GM19468 (cell line): ENCODE measurements around the gene ANKRD13C.
A peak's percentile ranks its signal among the peaks of the same experiment; 100 is the strongest.
"Not testable (repeated sequence)": the region's sequence is repeated elsewhere in the genome, so short reads cannot be mapped to it uniquely, and the experiment has no call there.

Source experiments
- ATAC-seq: cut with Tn5 transposase; IDR thresholded peaks from one replicate; pipeline ENCODE4 v1.9.1; 2021; ENCODE audit warnings: mild to moderate bottlenecking, moderate library complexity, moderate number of reproducible peaks; ENCODE audit not compliant: unreplicated experiment; ENCODE audit errors: extremely low read depth

ANKRD13C gene

DNA sequence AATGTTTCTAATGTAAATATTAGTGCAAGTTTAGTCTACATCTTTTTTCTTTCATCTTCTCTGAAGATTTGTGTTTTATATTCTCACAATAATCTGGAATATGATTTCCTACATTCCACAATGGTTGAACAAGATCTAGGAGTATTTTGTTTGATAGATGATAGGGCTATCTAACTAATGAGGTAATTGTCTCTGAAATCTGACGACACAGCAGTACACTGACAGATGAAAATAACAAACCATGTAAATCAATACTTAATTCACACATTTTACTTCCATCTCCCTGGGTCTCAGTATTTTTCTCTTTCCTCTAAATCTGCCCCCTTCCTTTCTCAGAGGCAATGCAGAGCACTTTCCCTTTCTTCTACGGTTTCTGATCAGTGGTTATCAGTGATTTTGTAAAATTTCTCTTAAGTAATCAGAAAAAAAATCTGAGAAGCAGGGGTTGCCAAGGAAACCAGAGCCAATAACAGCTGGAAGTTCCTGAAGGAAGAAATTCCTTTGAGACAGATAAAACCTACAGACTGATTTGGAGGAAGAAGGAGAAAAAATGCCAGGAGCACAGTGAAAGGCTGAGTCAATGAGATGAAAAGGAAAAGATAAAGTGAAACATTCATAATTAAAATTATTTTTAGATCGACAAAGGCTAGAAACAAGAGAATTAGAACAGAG is 7.3 kb upstream of the ANKRD13C start:
- no peak for ATAC-seq

DNA sequence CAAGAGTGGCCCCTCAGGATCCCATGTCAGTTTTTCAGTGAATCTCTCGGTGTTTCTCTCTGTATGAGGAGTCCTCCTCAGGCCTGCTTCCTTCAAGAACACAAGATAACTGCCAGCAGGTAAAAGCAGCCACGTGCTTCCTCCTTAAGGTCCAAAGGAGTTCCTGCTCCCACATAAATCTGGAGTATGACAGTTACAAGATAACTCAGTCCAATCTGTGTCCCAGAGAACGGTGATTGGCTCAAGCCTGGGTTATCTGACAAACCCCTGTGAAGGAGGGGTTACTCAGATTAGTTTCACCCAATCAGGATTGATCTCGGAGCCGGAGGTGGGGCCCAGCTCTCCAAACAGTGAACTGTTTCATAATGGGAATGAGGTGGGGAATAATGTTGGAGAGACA is 5.8 kb upstream of the ANKRD13C start:
- ATAC-seq = no peak

DNA sequence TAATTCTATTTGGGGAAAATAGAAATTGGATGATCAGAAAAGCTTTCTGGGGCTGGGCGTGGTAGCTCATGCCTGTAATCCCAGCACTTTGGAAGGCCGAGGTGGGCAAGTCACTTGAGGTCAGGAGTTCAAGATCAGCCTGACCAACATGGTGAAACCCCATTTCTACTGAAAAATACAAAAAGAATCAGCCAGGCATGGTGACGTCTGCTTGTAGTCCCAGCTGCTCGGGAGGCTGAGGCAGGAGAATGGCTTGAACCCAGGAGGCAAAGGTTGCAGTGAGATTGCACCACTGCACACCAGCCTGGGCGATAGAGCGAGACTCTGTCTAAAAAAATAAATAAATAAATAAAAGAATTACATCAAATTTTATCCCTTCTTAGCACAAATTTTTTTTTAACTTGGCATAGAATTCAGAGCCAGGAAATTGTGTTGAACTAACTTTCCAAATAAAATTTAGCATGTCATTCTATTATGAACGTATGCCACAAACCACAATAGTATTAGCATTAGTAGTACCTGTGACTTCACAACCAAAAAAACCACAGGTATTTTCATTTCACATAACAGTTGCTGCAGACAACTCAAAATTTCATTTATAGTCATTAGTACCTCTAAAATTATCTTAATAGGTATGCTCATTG is 4.5 kb upstream of the ANKRD13C start:
- peak; percentile 16 for ATAC-seq

DNA sequence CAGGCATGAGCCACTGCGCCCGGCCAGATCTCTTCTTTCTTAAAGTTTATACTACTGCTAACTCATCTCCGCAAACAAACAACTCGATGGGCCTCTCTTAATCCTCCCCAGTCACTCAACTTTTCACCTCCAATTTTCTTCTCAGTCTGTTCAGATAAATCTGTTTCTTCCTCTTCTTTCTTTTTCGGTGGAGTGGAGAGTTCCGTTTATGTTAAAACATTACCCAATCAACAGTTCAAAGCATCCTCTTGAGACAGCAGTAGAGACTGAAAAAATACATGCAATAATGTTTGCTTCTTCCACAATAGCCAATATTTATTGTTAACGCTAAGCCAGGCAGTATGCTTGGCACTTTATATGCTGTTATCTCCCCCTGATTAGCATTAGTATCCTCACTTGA is 1.4 kb upstream of the ANKRD13C start:
- no peak for ATAC-seq

DNA sequence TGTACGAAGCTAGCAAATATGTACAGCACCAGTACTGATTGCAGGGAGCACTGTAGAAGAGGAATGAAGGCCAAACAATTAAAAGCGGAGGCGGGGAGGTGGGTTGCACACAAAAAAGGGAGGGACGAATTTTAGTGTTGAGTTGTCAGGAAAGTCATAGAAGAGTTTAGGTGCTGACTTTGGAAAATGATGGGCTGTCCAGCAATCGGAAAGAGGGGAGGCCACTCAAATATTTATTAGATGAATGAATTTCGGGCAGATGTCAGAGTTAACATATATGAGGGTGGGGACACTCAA is 537 bp upstream of the ANKRD13C start:
- no peak for ATAC-seq

DNA sequence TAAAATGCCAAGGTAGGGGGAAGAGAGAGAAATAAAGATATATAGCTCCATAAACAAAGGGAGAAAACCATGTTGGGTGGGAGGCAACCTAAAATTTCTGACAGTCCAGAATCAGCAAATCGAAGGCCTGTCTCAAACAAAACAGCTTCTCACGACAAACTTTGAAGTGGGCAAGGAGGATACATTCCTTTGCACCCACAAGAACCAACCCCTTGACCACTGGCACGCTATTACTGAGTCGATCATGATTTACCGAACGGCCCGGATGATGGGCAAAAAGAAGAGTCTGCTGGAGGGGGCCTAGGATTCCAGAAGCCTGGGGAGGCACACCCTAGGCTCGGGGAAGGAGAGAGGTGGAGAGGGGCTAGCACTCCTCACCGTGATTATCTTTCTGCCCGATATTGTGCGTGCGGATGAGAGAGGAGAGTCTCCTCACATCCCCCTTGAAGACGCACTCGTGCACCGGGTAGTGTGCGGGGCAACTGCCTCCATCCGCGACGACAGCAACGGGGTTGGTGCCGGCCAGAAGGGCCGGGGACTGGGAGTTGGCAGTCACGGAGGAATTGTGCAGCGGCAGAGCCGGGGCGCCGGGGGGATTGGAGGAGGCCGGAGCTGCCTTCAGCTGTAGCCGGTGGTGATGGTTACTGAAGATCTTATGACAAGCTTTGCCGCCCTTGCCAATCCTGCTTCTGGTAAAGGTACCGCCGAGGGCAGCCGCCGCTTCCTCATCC is 756 bp downstream of the ANKRD13C start:
- no peak for ATAC-seq

DNA sequence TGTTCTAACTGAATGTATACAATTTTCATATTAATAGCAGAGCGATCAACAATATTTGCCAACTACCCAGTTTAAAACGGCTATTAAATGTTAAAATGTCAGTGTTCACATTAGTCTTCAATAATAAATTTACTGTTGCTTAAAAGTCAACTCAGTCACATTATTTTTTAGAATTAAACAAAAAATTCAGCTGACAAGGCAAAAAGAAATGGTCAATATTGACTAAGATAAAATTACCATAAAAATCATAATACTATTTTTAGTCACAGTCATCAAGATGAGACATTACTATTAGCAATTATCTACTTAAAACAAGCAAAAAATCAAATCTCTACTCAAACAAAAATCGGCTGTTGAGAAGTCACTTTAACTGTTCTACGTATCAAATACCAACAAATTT is 1.5 kb downstream of the ANKRD13C start:
- no peak for ATAC-seq

DNA sequence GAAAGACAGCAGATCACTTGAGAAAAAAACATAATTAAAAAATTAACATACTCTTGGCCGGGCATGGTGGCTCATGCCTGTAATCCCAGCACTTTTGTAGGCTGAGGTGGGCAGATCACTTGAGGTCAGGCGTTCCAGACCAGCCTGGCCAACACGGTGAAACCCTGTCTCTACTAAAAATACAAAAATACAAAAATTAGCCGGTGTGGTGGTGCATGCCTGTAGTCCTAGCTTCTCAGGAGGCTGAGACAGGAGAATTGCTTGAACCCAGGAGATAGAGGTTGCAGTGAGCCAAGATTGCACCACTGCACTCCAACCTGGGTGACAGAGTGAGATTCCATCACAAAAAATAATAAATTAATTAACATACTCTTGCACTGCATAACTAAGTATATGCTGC is 4.7 kb downstream of the ANKRD13C start:
- ATAC-seq = not testable (repeated sequence)

DNA sequence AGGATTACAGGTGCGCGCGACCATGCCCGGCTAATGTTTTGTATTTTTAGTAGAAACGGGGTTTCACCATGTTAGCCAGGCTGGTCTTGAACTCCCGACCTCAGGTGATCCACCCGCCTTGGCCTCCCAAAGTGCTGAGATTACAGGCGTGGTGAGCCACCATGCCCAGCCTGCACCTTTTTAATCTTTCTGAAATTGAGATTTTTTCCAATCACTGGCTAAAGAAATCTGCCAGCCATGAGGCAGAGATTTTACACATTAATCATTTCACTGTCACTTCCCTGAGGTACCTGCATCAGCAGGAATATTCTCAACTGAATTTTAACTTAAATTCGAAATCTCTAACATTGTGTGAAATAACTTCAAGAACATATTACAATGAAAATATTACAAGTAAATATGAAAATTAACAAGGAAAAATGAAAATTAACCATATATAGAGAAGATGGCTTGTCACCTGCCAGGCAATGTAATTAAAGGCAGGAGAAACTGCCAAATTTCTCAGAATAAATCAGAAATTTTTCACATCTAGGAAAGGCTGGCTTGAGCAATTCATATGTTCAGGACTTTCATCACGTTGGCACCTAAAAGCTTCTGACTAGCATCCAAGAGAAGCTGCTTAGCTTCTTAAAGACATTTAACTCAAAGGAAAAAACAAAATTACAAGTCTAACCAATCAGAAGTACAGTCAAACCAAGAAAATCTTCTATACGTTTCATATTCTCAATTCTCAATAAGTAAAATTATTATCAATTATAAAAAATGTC is 5.9 kb downstream of the ANKRD13C start:
- no peak for ATAC-seq

DNA sequence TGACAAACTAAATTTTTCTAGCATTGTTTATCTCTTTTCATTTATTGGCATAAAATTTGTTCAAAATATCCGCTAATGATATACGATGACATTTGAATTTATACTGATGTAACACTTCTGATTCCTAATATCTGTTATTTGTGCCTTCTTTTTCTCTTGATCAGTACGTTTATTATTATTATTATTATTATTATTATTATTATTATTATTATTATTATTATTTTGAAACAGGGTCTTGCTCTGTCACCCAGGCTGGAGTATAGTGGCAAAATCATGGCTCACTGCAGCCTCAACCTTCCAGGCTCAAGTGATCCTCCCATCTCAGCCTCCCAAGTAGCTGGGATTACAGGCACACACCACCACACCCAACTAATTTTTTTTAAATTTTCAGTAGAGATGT is 14.9 kb downstream of the ANKRD13C start:
- ATAC-seq = not testable (repeated sequence)

DNA sequence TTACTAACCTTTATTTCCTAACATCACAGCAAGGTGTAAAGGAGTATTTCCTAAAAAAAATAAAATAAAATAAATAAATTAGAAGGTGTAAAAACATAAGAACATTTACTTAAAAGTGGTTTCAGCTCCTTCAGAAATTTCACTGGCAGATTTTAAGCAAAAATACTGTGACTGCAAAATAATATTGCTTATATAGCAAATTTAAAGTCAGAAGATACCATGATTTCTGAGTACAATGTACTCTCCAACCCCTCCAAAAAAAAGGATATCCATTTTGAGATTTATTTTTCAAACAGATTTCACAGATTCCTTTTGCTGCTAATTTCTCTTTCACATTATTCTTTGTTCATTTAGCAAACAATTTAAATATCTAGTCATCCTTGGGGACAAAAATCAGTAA is 18.5 kb downstream of the ANKRD13C start:
- ATAC-seq = no peak

DNA sequence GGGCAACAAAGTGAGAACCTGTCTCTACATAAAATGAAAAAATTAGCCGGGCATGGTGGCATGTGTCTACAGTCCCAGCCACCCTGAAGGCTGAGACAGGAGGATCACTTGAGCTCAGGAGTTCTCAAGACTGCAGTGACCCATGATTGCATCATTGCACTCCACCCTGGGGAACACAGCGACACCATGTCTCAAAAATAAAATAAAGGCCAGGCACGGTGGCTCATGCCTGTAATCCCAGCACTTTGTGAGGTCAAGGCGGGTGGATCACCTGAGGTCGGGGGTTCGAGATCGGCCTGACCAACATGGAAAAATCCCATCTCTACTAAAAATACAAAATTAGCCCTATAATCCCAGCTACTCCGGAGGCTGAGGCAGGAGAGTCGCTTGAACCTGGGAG is 20.1 kb downstream of the ANKRD13C start:
- ATAC-seq = no peak

DNA sequence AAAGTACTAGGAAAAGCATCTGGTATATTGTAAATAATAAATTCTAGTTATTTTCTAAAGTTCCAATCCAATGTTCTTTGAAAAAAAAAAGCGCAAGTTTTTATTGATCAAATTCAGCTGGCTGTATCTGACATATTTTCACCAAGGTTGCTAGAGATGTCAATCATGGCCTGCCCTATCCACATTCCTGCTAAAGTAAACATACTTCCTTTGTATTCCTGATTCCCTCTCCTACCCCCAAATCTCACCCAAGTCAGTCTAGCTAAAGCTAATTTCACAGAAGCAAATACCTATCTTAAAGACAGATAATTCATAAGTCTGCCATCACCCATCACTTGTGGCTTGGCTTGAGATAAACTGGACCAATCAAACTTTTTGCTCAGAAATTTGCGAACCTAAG is 21.3 kb downstream of the ANKRD13C start:
- no peak for ATAC-seq

DNA sequence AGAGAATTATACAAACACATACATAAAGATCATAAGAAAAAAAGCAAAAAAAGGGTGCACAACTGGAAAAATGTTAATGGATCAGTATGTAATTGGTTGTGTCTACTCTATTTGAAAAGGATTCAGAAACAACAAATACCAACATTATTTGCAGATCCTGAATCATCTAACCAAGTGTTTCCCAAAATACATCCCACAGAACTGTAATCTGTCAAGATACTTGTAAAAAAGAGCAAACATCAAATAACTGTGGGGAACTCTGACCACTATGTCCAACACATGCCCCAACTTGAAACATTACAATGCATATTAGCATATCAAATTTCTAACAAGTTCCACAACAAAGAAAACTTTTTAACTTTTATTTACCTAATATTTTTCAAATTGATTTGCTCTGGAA is 22.6 kb downstream of the ANKRD13C start:
- ATAC-seq = no peak

DNA sequence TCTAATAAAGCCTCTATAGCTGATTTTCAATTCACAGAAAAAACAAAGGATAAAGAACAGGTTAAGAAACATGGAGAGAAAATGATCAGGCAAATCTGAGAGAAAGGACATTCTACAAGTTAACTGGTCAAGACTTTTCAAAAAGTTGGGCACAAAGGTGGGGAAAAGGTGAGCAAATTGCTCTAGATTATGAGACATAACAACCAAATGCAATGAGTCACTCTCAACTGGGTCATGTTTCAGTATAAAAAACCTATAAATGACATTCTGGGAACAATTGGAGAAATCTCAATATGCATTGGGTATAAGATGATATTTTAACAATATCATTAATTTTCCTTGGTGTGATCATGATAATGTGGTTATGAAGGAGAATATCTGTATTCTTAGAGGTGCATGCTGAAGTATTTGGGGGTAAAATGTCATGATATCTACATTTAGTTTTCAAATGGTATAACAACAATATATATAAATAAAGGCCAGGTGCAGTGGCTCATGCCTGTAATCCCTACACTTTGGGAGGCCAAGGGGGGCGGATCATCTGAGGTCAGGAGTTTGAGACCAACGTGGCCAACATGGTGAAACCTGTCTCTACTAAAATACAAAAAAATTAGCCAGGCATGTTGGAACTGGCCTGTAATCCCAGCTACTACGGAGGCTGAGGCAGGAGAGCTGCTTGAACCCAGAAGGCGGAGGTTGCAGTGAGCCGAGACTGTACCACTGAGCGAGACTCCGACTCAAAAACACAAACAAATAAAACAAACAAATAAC is 27.0 kb downstream of the ANKRD13C start:
- ATAC-seq = no peak

DNA sequence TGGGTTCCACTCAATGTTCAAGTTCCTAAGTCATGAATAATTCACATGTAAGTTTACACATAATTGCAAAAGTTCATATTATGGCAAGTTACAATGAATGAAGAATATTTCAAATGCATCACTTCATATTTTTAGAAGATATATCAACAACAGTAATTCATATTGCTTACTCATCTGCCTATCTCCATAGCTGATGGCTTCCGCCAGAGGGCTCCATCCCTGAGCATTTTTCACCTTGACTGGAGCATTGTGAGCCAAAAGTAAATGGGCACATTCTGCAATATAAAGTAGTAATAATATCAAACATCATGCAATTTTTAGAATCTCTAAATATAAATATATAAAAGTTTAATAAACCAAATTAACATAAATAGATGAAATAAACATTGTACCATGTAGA is 29.8 kb downstream of the ANKRD13C start:
- no peak for ATAC-seq

DNA sequence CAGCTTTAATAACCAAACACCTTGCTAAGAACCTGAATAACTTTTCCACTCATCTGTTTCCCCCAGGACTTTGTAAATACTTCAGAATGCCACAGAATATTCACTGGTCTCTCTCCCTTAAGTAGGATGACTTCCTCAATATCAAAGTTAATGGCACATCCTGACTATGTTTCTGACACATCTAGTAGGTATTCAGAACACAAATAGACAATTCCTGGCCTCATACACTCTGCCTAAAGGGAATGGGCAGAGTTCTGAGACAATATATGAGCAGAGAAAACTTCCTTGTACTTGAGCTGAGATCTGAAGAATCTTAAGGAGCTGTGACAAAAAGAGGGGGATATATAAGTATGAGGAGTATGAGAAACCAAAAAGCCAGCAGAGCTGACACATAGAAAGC is 34.8 kb downstream of the ANKRD13C start:
- no peak for ATAC-seq

DNA sequence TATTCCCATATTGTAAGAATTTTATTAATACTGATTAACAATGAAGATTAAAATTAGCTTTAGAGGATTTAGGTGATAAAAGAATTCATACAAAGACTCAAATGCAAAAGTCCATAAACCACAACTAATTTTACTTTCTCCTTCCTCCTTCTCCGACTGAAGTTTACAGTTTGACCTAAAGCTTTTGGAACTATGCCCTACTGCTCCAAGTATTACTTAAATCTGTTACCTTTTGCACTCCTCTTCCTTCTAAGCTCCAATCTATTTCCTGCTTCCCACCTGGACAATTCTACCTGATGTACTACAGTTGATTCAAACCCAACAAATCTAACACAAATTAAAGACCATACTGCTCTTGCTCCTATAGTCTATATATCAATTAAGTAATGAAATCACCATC is 36.3 kb downstream of the ANKRD13C start:
- ATAC-seq = no peak

DNA sequence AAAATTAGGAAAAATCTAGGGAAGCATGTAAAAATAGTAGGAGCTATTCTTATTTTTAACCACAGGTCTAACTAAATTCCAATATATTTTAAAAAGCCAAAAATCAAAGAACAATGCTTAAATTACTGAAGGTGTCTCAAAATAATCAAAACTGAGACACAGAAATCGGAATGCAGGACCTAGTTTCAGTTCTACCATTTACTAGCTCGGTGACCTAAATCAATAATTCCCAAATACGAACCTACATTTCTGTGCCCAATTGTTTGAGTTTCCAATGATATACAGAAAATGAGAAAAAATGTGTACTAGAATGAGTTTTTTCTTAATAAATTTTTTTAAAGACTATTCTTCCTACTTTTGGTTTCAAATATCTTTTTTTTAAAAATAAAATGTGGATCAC is 37.4 kb downstream of the ANKRD13C start:
- no peak for ATAC-seq

DNA sequence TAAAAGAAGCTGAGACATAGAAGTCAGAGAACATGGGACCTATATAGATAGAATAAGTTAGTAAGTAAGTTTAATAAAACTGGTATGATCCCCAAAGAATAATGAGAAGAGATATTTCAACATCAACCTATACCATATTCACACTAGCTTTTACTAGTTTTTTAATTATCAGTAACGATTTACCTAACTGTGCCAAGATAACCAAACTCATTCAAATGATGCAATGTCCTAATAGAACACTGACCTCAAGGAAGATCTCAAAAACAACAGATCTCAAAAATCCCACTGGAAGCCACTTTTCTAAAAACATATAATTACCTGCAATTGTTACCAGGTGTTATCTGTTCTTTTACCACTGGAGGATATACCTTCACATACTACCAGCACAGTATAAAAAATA is 38.7 kb downstream of the ANKRD13C start:
- ATAC-seq = no peak
